SK-N-SH treated with all-trans-retinoic acid at 6 μM for 48 hours (cell line): ENCODE results near the gene HBG2.

Experiments
- CSRNP3 ChIP-seq: fragments of 250-450 bp; sonication (Bioruptor Pico); IDR thresholded peaks from 2 replicates; pipeline ENCODE4 v1.5.1; 2021; ENCODE audit warnings: mild to moderate bottlenecking, moderate library complexity
- PATZ1 ChIP-seq: fragments of 250-450 bp; sonication (Bioruptor Pico); IDR thresholded peaks from 2 replicates; pipeline ENCODE4 v1.8.0; 2020; ENCODE audit warnings: mild to moderate bottlenecking, moderate library complexity, borderline replicate concordance
- RARB ChIP-seq: fragments of 250-450 bp; sonication (Bioruptor Pico); IDR thresholded peaks from 2 replicates; pipeline ENCODE4 v1.8.0; 2021; ENCODE audit warnings: mild to moderate bottlenecking, moderate library complexity
- ZC3H10 ChIP-seq: fragments of 250-450 bp; sonication (Bioruptor Pico); IDR thresholded peaks from 2 replicates; pipeline ENCODE4 v1.5.1; 2021; ENCODE audit warnings: mild to moderate bottlenecking, moderate library complexity
- ZNF70 ChIP-seq: fragments of 450-650 bp; formaldehyde crosslinking; IDR thresholded peaks from 2 replicates; pipeline ENCODE4 v1.5.0; 2020; ENCODE audit warnings: mild to moderate bottlenecking, moderate library complexity
- TF ChIP-seq, protein P1 (sequence below): fragments of 250-450 bp; sonication (Bioruptor Pico); IDR thresholded peaks from 2 replicates; pipeline ENCODE4 v1.5.1; 2020; ENCODE audit warnings: low read depth, mild to moderate bottlenecking, moderate library complexity

DNA sequence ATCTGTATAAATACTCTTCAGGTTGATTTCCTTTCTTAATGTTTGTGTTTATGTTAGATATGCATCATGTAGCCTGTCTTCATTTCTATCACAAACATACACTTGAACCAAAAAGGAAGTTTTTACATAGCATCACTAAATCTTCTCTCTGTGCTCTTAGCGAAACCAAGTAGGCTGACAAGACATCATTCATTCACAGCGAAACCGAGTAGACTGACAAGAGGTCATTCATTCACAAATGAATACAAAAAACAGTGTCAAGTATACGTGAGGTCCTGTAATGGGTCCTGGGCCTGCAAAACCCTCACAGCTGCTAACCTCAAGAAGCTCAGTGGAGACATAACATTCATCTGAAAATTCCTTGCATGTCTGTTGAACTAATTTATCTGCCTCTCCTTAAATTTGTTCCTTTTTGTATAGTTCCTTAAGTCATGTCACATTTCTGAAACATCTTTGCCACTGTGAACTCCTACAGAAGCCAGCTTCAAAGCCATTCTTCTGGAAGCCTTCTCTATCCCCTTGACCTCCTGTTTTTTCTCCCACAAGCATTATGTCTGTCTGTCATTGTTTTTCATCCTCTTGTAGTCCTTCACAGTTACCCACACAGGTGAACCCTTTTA lies 25.0 kb upstream of the HBG2 start:
- TF ChIP-seq, protein P1, sequence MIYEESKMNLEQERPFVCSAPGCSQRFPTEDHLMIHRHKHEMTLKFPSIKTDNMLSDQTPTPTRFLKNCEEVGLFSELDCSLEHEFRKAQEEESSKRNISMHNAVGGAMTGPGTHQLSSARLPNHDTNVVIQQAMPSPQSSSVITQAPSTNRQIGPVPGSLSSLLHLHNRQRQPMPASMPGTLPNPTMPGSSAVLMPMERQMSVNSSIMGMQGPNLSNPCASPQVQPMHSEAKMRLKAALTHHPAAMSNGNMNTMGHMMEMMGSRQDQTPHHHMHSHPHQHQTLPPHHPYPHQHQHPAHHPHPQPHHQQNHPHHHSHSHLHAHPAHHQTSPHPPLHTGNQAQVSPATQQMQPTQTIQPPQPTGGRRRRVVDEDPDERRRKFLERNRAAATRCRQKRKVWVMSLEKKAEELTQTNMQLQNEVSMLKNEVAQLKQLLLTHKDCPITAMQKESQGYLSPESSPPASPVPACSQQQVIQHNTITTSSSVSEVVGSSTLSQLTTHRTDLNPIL (CRISPR knock-in tag): no peak
- TF ChIP-seq PATZ1 (CRISPR knock-in tag): no peak
- TF ChIP-seq ZC3H10 (CRISPR knock-in tag): no peak
- TF ChIP-seq CSRNP3: no peak
- no peak for TF ChIP-seq ZNF70 (CRISPR knock-in tag)
- TF ChIP-seq RARB: no peak
